Fibroblast of skin of back (primary cell): ENCODE data around the gene CHAMP1.
A peak's percentile ranks its signal among the peaks of the same experiment; 100 is the strongest.

Experiments
- DNase-seq: peaks from one replicate; pipeline ENCODE4 v3.0.0-alpha.2; 2013

The CHAMP1 gene

GRCh38 chr13:114299604-114300305 lies 14.5 kb upstream of the CHAMP1 start:
- no peak for DNase-seq

GRCh38 chr13:114303700-114304327 lies 10.5 kb upstream of the CHAMP1 start:
- no peak for DNase-seq

GRCh38 chr13:114304346-114305034 lies 9.8 kb upstream of the CHAMP1 start:
- no peak for DNase-seq

GRCh38 chr13:114309086-114309485 lies 5.2 kb upstream of the CHAMP1 start:
- DNase-seq: no peak

- no peak for DNase-seq
Measured at GRCh38 chr13:114309806-114310410, 4.4 kb upstream of the CHAMP1 start.

- peak; percentile 69 for DNase-seq
Measured at GRCh38 chr13:114310956-114311355, 3.3 kb upstream of the CHAMP1 start.

- DNase-seq: no peak
Measured at GRCh38 chr13:114311387-114311786, 2.9 kb upstream of the CHAMP1 start.

- DNase-seq: peak; percentile 27
Measured at GRCh38 chr13:114311908-114312307, 2.4 kb upstream of the CHAMP1 start.

- DNase-seq: peak; percentile 80
Measured at GRCh38 chr13:114313061-114313860, 1.0 kb upstream of the CHAMP1 start.

GRCh38 chr13:114315074-114315785 lies 927 bp downstream of the CHAMP1 start:
- DNase-seq: no peak

- no peak for DNase-seq
Measured at GRCh38 chr13:114318624-114319023, 4.3 kb downstream of the CHAMP1 start.

GRCh38 chr13:114319441-114319913 lies 5.2 kb downstream of the CHAMP1 start:
- peak; percentile 94 for DNase-seq

- DNase-seq: no peak
Measured at GRCh38 chr13:114320065-114320464, 5.8 kb downstream of the CHAMP1 start.

- DNase-seq: no peak
Measured at GRCh38 chr13:114321256-114321655, 7.0 kb downstream of the CHAMP1 start.

- DNase-seq: no peak
Measured at GRCh38 chr13:114323349-114323748, 9.0 kb downstream of the CHAMP1 start.

- no peak for DNase-seq
Measured at GRCh38 chr13:114324334-114324733, 10.0 kb downstream of the CHAMP1 start.

- DNase-seq: no peak
Measured at GRCh38 chr13:114325729-114326128, 11.4 kb downstream of the CHAMP1 start.

- DNase-seq: no peak
Measured at GRCh38 chr13:114328034-114328433, 13.7 kb downstream of the CHAMP1 start.

GRCh38 chr13:114328595-114328994 lies 14.3 kb downstream of the CHAMP1 start:
- DNase-seq: no peak

GRCh38 chr13:114330086-114330485 lies 15.8 kb downstream of the CHAMP1 start:
- DNase-seq: no peak

GRCh38 chr13:114333881-114334280 lies 19.6 kb downstream of the CHAMP1 start:
- peak; percentile 27 for DNase-seq
